Stimulated activated naive B cell treated with anti-CD40 and anti-IgM and Interleukin-4, amounts not matched to agents 10 μg/mL and 1 μg/mL and 100 μg/mL, for 72 hours (primary cell): ENCODE data around the gene C2CD4C.

Source experiments
- ATAC-seq, 2 donors: fragments of 150-1000 bp; cut with Tn5 transposase; replicated peaks; 2 replicates each; pipeline ENCODE4 v1.10.0; 2021; ENCODE audit warnings: moderate library complexity in 1 of 2
- DNase-seq: peaks from one replicate; pipeline ENCODE4 v3.0.0; 2021
- H3K27ac Mint-ChIP-seq: one replicate; pipeline ENCODE4 v1.8.0; 2022; ENCODE audit warnings: mild to moderate bottlenecking, mixed read lengths
- H3K27me3 Mint-ChIP-seq, 2 donors: one replicate each; pipeline ENCODE4 v1.8.0; 2022; ENCODE audit warnings: mixed read lengths in 2 of 2
- H3K36me3 Mint-ChIP-seq, 2 donors: one replicate each; pipeline ENCODE4 v1.8.0; 2022; ENCODE audit warnings: mixed read lengths in 2 of 2, mild to moderate bottlenecking in 1 of 2
- H3K4me1 Mint-ChIP-seq, 2 donors: one replicate each; pipeline ENCODE4 v1.8.0; 2022; ENCODE audit warnings: mixed read lengths in 2 of 2, mild to moderate bottlenecking in 1 of 2
- H3K4me3 Mint-ChIP-seq, 2 donors: one replicate each; pipeline ENCODE4 v1.8.0; 2022; ENCODE audit warnings: mild to moderate bottlenecking in 2 of 2, mixed read lengths in 2 of 2, moderate library complexity in 1 of 2
- H3K9me3 Mint-ChIP-seq, 2 donors: one replicate each; pipeline ENCODE4 v1.8.0; 2022; ENCODE audit warnings: mixed read lengths in 2 of 2, mild to moderate bottlenecking in 1 of 2

Gene C2CD4C

DNA sequence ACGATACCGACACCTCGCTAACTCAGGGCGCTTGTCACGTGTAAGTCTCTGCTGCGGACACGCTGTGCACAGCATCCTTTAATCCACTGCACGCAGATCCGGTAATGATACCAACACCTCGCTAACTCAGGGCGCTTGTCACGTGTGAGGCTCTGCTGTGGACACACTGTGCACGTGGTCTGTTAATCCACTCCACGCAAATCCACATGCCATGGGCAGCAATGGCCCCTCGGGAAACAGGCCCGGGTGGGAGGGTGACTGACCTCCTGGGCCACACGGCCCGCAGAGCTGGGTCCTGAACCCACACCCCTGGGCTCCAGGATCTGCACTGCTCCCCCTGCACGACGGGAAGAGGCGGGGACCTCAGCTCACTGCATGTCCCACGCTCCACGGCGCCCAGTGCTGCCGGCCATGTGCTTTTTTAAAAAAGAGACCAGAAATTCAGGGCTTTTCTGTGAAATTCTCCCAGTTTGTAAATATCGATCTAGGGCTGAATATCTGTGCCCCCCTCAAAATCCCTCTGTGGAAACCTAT lies 35.8 kb upstream of the C2CD4C start:
- ATAC-seq (no peak), DNase-seq (no peak)
- H3K4me1 Mint-ChIP-seq: no peaks in the 10 kb centered on the region
- H3K27me3 Mint-ChIP-seq: peaks cover 25% of the 10 kb centered on the region in 2 donors
- H3K36me3 Mint-ChIP-seq: peaks cover 5 to 6% of the 10 kb centered on the region in 2 donors
- peaks cover 5 to 6% of the 10 kb centered on the region in 2 donors for H3K9me3 Mint-ChIP-seq
- no peak overlapping the region for H3K4me3 Mint-ChIP-seq
- no peak overlapping the region for H3K27ac Mint-ChIP-seq

GRCh38 chr19:443005-443404 lies 34.1 kb upstream of the C2CD4C start:
- peaks cover 25 to 28% of the 10 kb centered on the region in 2 donors for H3K27me3 Mint-ChIP-seq
- H3K4me3 Mint-ChIP-seq: no peak overlapping the region
- ATAC-seq: no peak
- H3K9me3 Mint-ChIP-seq: peaks cover 5 to 6% of the 10 kb centered on the region in 2 donors
- no peak overlapping the region for H3K27ac Mint-ChIP-seq
- DNase-seq: no peak
- peaks cover 5 to 6% of the 10 kb centered on the region in 2 donors for H3K36me3 Mint-ChIP-seq
- H3K4me1 Mint-ChIP-seq: no peaks in the 10 kb centered on the region

DNA sequence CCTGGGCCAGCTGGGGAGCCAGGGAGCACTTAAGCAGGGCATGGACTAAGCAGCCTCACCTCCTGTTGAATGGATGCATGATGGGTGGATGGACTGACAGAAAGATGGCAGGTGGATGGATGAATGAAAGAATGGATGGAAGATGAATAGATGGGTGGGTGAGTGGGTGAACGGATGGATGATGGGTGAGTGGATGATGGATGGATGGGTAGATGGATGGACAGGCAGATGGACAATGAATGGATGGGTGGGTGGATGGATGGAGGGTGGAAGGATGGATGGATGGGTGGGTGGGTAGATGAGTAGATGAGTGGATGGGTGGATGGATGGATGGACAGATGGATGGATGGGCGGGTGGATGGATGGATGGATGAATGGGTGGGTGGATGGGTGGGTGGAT lies 33.1 kb upstream of the C2CD4C start:
- peaks cover 34 to 37% of the 10 kb centered on the region in 2 donors for H3K27me3 Mint-ChIP-seq
- peaks cover 5 to 6% of the 10 kb centered on the region in 2 donors for H3K9me3 Mint-ChIP-seq
- no peak for DNase-seq
- H3K4me1 Mint-ChIP-seq: no peaks in the 10 kb centered on the region
- H3K36me3 Mint-ChIP-seq: peaks cover 5 to 6% of the 10 kb centered on the region in 2 donors
- no peak for ATAC-seq
- no peak overlapping the region for H3K27ac Mint-ChIP-seq
- H3K4me3 Mint-ChIP-seq: no peak overlapping the region

- no peak overlapping the region for H3K27ac Mint-ChIP-seq
- H3K27me3 Mint-ChIP-seq: peaks cover 36 to 39% of the 10 kb centered on the region in 2 donors
- ATAC-seq (no peak), DNase-seq (no peak)
- H3K9me3 Mint-ChIP-seq: peaks cover 5 to 6% of the 10 kb centered on the region in 2 donors
- H3K4me3 Mint-ChIP-seq: no peak overlapping the region
- H3K4me1 Mint-ChIP-seq: no peaks in the 10 kb centered on the region
- peaks cover 5 to 6% of the 10 kb centered on the region in 2 donors for H3K36me3 Mint-ChIP-seq
Measured at GRCh38 chr19:441213-441836, 32.4 kb upstream of the C2CD4C start.

DNA sequence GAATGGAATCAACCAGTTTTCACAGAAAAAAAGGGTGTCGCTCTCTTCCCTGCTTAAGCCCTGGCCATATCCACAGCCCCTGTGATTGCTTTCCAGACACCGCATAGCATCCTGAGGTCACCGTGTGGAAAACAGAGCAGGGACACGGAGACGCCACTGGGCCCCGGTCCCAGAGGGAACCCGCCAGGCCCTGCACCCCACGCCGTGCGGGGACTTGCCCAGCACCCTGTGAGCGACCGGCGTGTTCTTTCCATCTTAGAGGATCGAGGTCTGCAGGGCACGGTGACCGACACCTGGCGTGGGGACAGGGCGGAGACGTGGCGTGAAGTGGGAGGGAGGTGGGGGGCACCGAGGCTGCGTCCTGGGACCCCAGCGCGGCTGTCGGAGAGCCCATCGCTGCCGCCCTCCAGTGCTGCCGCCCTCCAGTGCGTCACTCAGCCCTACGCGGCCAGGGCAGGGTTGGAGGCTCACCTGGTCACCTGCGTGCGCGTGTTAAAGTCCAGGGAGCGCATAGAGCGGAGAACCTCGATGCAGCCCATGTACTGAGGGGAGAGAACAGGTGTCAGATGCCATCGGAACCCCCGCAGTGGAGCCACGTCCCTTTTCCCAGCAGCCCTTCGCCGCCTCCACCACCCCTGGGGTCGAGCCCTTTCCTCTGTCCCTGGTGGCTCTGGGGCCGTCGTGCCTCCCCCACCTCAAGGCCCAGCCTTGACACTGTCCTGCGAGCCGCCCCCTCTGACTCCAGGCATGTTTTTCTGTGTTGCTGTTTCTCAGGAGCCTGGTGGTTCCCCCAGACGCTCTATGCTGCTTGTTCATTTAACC lies 31.7 kb upstream of the C2CD4C start:
- ATAC-seq: no peak
- H3K27me3 Mint-ChIP-seq: peaks cover 36 to 39% of the 10 kb centered on the region in 2 donors
- H3K9me3 Mint-ChIP-seq: peaks cover 5 to 6% of the 10 kb centered on the region in 2 donors
- H3K4me3 Mint-ChIP-seq: no peak overlapping the region
- no peak overlapping the region for H3K27ac Mint-ChIP-seq
- H3K4me1 Mint-ChIP-seq: no peaks in the 10 kb centered on the region
- H3K36me3 Mint-ChIP-seq: peaks cover 5 to 6% of the 10 kb centered on the region in 2 donors
- DNase-seq: no peak

GRCh38 chr19:439167-439900 lies 30.4 kb upstream of the C2CD4C start:
- Mint-ChIP-seq H3K4me3 (no peak overlapping the region), H3K4me1 (no peaks in the 10 kb centered on the region), H3K27ac (no peak overlapping the region), H3K27me3 (peaks cover 36 to 39% of the 10 kb centered on the region in 2 donors), H3K36me3 (peaks cover 5 to 6% of the 10 kb centered on the region in 2 donors), H3K9me3 (peaks cover 5 to 6% of the 10 kb centered on the region in 2 donors)
- ATAC-seq: no peak
- no peak for DNase-seq

DNA sequence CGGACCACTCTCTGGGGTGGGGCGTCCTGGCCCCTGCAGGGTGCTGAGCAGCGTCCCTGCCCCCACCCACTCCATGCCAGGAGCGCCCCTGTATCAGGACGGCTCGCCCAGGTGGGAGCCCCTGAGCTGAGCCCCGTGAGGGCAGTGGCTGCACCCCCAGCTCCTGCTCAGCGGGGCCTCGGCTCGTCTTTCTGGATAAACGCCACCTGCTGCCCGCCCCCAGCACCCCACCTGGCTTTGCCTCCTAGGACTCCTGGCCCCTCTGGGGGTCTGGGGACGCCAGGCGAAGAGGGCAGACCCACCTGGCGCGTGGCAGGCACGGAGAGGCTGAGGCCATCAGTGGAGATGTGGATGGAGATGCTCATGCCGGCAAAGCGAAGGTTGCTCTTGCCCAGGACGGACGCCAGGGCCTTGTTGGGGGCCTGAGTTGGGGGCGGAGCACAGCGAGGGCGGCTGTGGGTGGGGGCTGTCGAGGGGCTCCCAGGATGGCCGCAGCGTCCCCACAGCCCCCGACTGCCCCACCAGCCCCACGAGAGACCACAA lies 29.5 kb upstream of the C2CD4C start:
- no peaks in the 10 kb centered on the region for H3K4me1 Mint-ChIP-seq
- peaks cover 4 to 5% of the 10 kb centered on the region in 2 donors for H3K9me3 Mint-ChIP-seq
- no peak overlapping the region for H3K4me3 Mint-ChIP-seq
- DNase-seq (no peak), ATAC-seq (no peak)
- peaks cover 32 to 39% of the 10 kb centered on the region in 2 donors for H3K27me3 Mint-ChIP-seq
- H3K36me3 Mint-ChIP-seq: peaks cover 5 to 6% of the 10 kb centered on the region in 2 donors
- H3K27ac Mint-ChIP-seq: no peak overlapping the region

- H3K4me3 Mint-ChIP-seq: no peak overlapping the region
- ATAC-seq: no peak
- H3K4me1 Mint-ChIP-seq: no peaks in the 10 kb centered on the region
- H3K27ac Mint-ChIP-seq: no peak overlapping the region
- H3K27me3 Mint-ChIP-seq: peaks cover 29 to 36% of the 10 kb centered on the region in 2 donors
- DNase-seq: no peak
- peaks cover 4% of the 10 kb centered on the region in 2 donors for H3K36me3 Mint-ChIP-seq
- H3K9me3 Mint-ChIP-seq: peaks cover 3% of the 10 kb centered on the region in 2 donors
Measured at GRCh38 chr19:437041-437440, 28.1 kb upstream of the C2CD4C start.

DNA sequence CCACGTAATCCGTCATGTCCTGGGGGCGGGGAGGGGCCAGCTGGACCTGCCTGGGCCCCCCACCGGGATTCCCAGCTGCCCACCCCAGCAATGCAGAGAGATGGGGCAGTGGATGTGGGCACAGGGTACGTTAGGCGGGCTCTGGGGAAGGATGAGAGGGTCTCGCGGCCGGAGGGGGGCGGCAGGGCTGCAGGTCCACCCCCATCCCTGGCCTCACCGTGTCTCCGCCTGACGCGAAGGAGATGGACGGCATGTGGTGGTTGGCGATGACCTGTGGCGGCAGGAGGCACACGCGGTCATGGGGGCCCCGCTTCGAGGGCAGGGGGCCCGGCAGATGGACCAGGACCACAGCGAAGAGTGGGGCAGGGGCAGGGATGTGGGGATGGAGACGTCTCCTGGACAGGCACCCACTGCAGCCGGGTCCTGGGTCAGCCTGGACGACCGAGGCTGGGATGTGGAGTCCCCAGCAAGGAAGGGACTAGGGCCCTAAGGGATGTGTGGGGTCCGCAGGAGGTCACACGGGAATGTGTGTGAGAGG lies 27.5 kb upstream of the C2CD4C start:
- no peak for ATAC-seq

GRCh38 chr19:435707-436412 lies 26.9 kb upstream of the C2CD4C start:
- Mint-ChIP-seq H3K9me3 (peaks cover 3 to 4% of the 10 kb centered on the region in 2 donors), H3K4me3 (no peak overlapping the region), H3K27ac (no peak overlapping the region), H3K27me3 (peaks cover 18 to 24% of the 10 kb centered on the region in 2 donors), H3K4me1 (no peaks in the 10 kb centered on the region), H3K36me3 (no peaks in the 10 kb centered on the region)
- DNase-seq: no peak
- ATAC-seq: no peak

More for the DNA sequence above, 27.5 kb upstream of the C2CD4C start:
- H3K36me3 Mint-ChIP-seq: no peaks in the 10 kb centered on the region
- no peak overlapping the region for H3K27ac Mint-ChIP-seq
- H3K4me1 Mint-ChIP-seq: no peaks in the 10 kb centered on the region
- no peak for DNase-seq
- H3K4me3 Mint-ChIP-seq: no peak overlapping the region
- H3K9me3 Mint-ChIP-seq: no peaks in the 10 kb centered on the region
- H3K27me3 Mint-ChIP-seq: peaks cover 24 to 31% of the 10 kb centered on the region in 2 donors

DNA sequence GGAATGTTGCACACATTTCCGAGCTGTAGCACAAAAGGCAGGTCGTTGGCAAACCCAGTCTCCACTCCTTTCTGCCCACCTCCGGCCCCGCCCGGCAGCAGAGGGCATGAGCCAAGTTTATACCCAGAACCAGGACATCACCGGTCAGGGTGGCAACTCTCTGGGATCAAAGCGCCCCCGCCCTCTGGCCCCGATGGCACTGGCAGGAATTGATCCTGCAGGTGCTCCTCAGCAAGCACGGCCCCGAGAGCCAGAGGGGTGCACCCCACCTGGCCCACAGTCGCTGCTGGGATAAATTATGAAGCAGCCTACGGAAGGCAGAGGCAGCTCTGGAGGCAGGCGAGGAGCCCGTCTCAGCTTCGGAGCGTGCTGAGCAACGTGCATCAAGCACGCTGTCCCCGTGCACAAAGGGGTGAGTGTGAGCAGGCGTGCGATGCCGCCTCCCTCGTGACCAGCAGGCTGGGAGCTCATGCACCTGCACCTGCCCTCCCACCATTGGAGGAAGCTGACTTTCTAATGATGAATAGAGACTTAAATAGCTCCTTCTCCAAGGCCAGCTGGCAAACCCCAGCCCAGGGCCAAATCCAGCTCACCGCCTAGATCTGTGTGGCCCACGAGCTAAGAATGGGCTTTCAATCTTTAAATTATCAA lies 26.2 kb upstream of the C2CD4C start:
- Mint-ChIP-seq H3K36me3 (no peaks in the 10 kb centered on the region), H3K27ac (no peak overlapping the region), H3K9me3 (peaks cover 4% of the 10 kb centered on the region in 2 donors), H3K27me3 (peaks cover 14 to 19% of the 10 kb centered on the region in 2 donors), H3K4me1 (no peaks in the 10 kb centered on the region), H3K4me3 (no peak overlapping the region)
- ATAC-seq (no peak), DNase-seq (no peak)

DNA sequence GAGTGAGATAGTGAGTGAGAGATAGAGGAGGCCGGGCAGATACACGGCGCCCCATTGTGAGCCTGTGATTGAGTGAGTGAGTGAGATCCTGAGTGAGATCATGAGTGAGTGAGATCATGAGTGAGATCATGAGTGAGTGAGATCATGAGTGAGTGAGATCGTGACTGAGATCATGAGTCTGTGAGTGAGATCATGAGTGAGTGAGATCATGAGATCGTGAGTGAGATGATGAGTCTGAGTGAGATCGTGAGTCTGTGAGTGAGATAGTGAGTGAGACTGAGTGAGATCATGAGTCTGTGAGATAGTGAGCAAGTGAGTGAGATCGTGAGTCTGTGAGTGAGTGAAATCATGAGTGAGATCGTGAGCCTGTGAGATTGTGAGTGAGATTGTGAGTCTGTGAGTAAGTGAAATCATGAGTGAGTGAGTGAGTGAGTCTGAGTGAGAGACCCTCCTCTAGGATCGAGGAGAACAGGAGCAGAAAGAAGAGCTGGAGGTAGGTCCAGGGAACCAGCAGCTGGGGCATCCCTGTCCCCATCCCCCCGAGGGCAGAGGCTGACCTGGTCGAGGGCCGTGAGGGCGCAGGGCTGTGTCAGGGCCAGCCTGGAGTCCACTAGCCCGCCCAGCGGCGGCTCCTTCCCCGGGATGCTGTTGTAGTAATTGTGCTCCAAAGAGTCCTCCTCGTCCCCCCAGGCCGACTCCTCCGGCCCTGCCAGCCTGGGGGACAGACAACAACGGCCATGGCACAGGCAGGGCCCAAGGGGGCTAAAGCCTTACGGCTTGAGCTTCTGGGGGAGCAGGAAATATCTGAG lies 25.4 kb upstream of the C2CD4C start:
- Mint-ChIP-seq H3K4me1 (no peaks in the 10 kb centered on the region), H3K27me3 (peaks cover 10 to 12% of the 10 kb centered on the region in 2 donors), H3K36me3 (no peaks in the 10 kb centered on the region), H3K9me3 (peaks cover 4% of the 10 kb centered on the region in 2 donors), H3K27ac (no peak overlapping the region), H3K4me3 (no peak overlapping the region)
- DNase-seq (no peak), ATAC-seq (no peak)
